Activated T-cell treated with anti-CD3 and anti-CD28 coated beads for 4 hours (primary cell): ENCODE results near the gene LPP.

Experiments
- DNase-seq: peaks from one replicate; pipeline ENCODE4 v3.0.0-alpha.2; 2020

Gene LPP

GRCh38 chr3:188339410-188340295, 185.7 kb downstream of the LPP start:
- DNase-seq = no peak

GRCh38 chr3:188341501-188341900, 187.5 kb downstream of the LPP start:
- DNase-seq = no peak

GRCh38 chr3:188342991-188343732, 189.2 kb downstream of the LPP start:
- no peak for DNase-seq

GRCh38 chr3:188343894-188344293, 189.9 kb downstream of the LPP start:
- no peak for DNase-seq

GRCh38 chr3:188345223-188345622, 191.3 kb downstream of the LPP start:
- no peak for DNase-seq

GRCh38 chr3:188348435-188349244, 194.7 kb downstream of the LPP start:
- DNase-seq = no peak

- DNase-seq = no peak
Measured at GRCh38 chr3:188349351-188349901, 195.5 kb downstream of the LPP start.

GRCh38 chr3:188349933-188350332, 196.0 kb downstream of the LPP start:
- no peak for DNase-seq

GRCh38 chr3:188350961-188351360, 197.0 kb downstream of the LPP start:
- no peak for DNase-seq

GRCh38 chr3:188351648-188352047, 197.7 kb downstream of the LPP start:
- DNase-seq = no peak

GRCh38 chr3:188352196-188352927, 198.4 kb downstream of the LPP start:
- no peak for DNase-seq

GRCh38 chr3:188353426-188353825, 199.5 kb downstream of the LPP start:
- no peak for DNase-seq

GRCh38 chr3:188358787-188359493, 205.0 kb downstream of the LPP start:
- DNase-seq = no peak

- DNase-seq = no peak
Measured at GRCh38 chr3:188360364-188360881, 206.5 kb downstream of the LPP start.

GRCh38 chr3:188361888-188362287, 207.9 kb downstream of the LPP start:
- DNase-seq = peak; percentile 35

GRCh38 chr3:188362405-188362831, 208.5 kb downstream of the LPP start:
- DNase-seq = no peak

- DNase-seq = no peak
Measured at GRCh38 chr3:188365184-188365583, 211.2 kb downstream of the LPP start.

- DNase-seq = no peak
Measured at GRCh38 chr3:188365988-188366698, 212.2 kb downstream of the LPP start.

GRCh38 chr3:188367678-188368077, 213.7 kb downstream of the LPP start:
- DNase-seq = no peak

GRCh38 chr3:188369526-188369925, 215.6 kb downstream of the LPP start:
- DNase-seq = no peak
